SK-N-MC (cell line): Measurements from ENCODE around the gene DYNC2I2.

Experiments used
- EZH2 ChIP-seq: fragments of 200-600 bp; sonication (generic); IDR thresholded peaks from one replicate; pipeline ENCODE4 v1.6.1; 2017; ENCODE audit warnings: antibody characterized with exemption
- FOXP2 ChIP-seq: optimal IDR thresholded peaks from 2 replicates; pipeline ENCODE3; 2011; ENCODE audit warnings: mild to moderate bottlenecking, moderate library complexity; ENCODE audit not compliant: insufficient read depth; ENCODE audit errors: extremely low read length, control extremely low read depth
- POLR2AphosphoS5 ChIP-seq: IDR thresholded peaks from 2 replicates; pipeline ENCODE4 v1.6.1; 2012; ENCODE audit warnings: mild to moderate bottlenecking, low read depth, low read length, borderline replicate concordance

DNA sequence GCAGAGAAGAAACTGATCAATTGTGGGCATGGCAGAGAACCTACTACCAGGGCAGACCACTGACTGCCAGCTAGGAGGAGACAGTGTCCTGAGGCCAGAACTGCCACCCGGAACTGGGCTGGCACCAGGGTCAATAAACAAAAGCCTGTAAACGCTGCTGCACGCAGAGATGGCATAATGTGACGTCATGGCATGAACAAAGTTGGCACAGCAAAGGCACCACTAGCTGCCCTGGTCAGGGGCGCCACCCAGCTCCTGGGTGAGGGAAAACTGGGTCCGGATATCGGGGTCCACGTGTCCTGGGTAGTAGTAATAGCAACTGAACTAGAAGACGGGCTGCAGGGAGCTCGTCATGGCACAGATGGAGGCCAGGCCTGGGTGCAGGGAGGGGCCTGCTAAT lies 32.1 kb downstream of the DYNC2I2 start:
- TF ChIP-seq EZH2 (no peak), POLR2AphosphoS5 (no peak), FOXP2 (no peak)
